Activated naive CD8-positive, alpha-beta T cell treated with anti-CD3 and anti-CD28 coated beads for 36 hours (primary cell): ENCODE measurements around the gene CEMIP2. TPM values are rescaled to one million over a fixed set of nuclear protein-coding genes. Genes with fewer than 3 reads are reported as not detected.

ENCODE experiments used
- DNase-seq: peaks from one replicate; pipeline ENCODE4 v3.0.0; 2021
- H3K27ac Mint-ChIP-seq: one replicate; pipeline ENCODE4 v1.8.0; 2022; ENCODE audit warnings: mild to moderate bottlenecking, moderate library complexity, mixed read lengths
- H3K27me3 Mint-ChIP-seq: one replicate; pipeline ENCODE4 v1.8.0; 2022; ENCODE audit warnings: mild to moderate bottlenecking, mixed read lengths
- H3K36me3 Mint-ChIP-seq: one replicate; pipeline ENCODE4 v1.8.0; 2021; ENCODE audit warnings: mild to moderate bottlenecking, mixed read lengths
- H3K4me1 Mint-ChIP-seq: one replicate; pipeline ENCODE4 v1.8.0; 2021; ENCODE audit warnings: mixed read lengths
- H3K4me3 Mint-ChIP-seq: one replicate; pipeline ENCODE4 v1.8.0; 2022; ENCODE audit warnings: mild to moderate bottlenecking, moderate library complexity, mixed read lengths
- H3K9me3 Mint-ChIP-seq: one replicate; pipeline ENCODE4 v1.8.0; 2022; ENCODE audit warnings: mixed read lengths
- total RNA-seq, 2 experiments: library from RNA; stranded (reverse); gene quantifications; one replicate each; pipeline ENCODE4 v1.2.3, GENCODE V29; 2021

The CEMIP2 gene
- total RNA-seq, 2 experiments from 2014 or later, result 69.0 to 71.2 TPM

DNA sequence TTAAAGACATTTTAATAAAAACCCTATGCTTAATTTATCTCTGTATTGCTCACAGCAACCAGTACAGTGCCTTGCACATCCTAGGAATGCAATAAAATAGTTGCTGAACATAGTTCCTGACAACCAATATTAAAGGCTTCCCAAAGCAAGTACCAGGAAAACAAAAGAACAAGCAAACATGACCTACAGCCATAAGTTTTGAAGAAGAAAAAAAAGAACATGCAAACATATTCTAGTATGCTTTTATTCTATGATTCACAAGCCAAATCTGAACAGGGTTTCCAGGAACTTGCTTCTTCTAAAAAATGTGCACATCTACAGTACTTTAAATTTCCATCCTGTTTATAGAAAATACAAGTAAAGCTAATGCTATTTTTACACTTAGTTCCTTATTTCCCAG lies 4.5 kb downstream of the CEMIP2 start:
- Mint-ChIP-seq H3K4me1 (peaks cover 63% of the 10 kb centered on the region), H3K9me3 (no peaks in the 10 kb centered on the region), H3K4me3 (peak overlapping the region; percentile 98), H3K27ac (peak overlapping the region; percentile 99), H3K27me3 (no peaks in the 10 kb centered on the region), H3K36me3 (peaks cover 45% of the 10 kb centered on the region)
- DNase-seq, result no peak

DNA sequence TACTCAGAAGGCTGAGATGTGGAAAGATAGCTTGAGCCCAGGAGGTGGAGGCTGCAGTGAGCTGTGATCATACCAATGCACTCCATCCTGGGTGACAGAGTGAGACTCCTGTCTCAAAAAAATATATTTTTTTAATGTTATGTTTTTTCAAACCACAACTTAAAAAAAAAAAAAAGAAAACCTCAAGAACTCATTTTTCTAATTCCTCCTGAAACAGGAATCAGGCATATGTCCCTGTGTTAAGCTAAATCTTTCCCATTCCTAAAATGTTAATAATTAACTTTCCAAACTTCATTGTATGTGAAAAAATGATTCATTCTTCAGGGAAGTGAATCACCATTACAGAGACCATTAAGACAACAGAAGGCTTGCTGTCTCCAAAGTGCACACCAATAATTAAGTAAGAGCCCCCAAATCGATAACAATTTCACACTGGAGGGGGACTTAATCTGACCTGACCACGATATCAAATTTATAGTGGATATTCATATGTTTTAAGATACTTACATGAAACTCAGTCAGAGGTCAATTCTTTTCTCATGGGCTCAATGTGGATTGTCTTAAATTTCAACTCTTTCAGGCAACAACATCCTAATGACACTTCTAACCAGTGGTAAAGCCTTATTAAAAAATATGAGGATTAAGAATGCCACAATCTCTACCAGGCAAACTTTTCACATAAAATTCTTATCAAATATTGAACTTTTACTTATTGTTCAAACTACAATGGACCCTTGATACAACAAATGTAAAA lies 5.2 kb downstream of the CEMIP2 start:
- H3K27ac Mint-ChIP-seq, result peak overlapping the region; percentile 99
- H3K4me3 Mint-ChIP-seq, result peak overlapping the region; percentile 98
- H3K27me3 Mint-ChIP-seq, result no peaks in the 10 kb centered on the region
- H3K9me3 Mint-ChIP-seq, result no peaks in the 10 kb centered on the region
- peaks cover 49% of the 10 kb centered on the region for H3K36me3 Mint-ChIP-seq
- DNase-seq, result no peak
- peaks cover 70% of the 10 kb centered on the region for H3K4me1 Mint-ChIP-seq

DNA sequence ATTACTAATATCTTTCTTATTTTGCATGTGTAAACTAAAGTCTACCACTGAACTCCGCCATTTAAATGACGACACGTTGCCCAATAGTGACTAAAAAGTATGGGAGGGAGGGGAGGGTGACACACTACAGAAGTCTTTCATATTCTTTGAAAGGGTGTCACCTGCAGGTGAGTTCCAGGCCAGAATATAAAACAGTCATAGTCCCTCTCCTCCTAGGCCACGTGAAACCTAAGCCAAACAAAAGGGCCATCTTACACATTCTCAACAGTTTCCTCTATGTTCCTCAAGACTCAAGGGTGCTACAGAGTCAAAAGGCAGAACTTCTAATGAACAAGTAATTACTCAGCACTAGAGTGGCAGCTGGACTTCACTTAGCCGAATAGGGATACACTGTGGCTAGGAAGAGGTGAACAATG lies 6.4 kb downstream of the CEMIP2 start:
- peak overlapping the region; percentile 77 for H3K27ac Mint-ChIP-seq
- H3K36me3 Mint-ChIP-seq, result peaks cover 42% of the 10 kb centered on the region
- H3K9me3 Mint-ChIP-seq, result no peaks in the 10 kb centered on the region
- H3K4me1 Mint-ChIP-seq, result peaks cover 78% of the 10 kb centered on the region
- no peak overlapping the region for H3K4me3 Mint-ChIP-seq
- H3K27me3 Mint-ChIP-seq, result no peaks in the 10 kb centered on the region
- DNase-seq, result no peak

DNA sequence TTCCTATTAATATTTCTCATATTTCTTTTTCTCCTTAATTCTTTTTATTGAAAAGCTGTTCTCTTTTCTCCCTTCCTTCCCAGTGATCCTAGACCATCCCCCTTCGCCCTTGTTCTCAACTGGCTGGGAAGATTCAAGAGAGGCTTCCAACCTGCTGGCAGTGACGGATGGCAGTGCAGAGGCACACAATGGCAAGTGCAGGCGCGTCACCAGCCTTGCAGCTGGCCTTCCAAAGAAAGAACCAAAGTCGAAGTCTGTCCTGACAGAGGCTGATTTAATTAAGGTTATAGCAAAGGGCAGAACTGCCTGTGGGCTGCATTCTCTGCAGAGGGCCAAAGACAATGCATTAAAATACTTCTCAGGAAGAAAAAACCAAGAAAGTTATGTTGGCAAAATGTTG lies 7.4 kb downstream of the CEMIP2 start:
- peaks cover 34% of the 10 kb centered on the region for H3K36me3 Mint-ChIP-seq
- no peak overlapping the region for H3K27ac Mint-ChIP-seq
- H3K9me3 Mint-ChIP-seq, result no peaks in the 10 kb centered on the region
- peaks cover 81% of the 10 kb centered on the region for H3K4me1 Mint-ChIP-seq
- H3K27me3 Mint-ChIP-seq, result no peaks in the 10 kb centered on the region
- no peak overlapping the region for H3K4me3 Mint-ChIP-seq
- no peak for DNase-seq

DNA sequence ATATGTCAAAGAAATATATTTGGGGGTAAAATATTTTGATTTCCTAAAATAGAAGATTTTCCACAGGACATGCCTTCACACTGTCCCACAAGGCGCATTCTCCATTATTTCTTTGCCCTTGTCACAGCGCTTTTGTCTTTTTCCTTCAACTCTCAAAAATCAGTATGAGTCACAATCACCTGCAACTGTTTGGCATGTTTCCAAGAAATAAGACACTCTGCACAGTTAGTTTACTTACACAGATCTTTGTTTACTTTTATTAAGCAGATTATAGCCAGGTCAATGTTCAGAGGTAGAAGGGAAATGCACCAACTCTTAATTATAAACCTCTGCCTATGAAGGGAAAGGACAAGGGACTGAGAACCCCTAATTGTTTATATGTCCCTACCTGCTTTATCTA lies 9.5 kb downstream of the CEMIP2 start:
- no peak for DNase-seq
- no peaks in the 10 kb centered on the region for H3K9me3 Mint-ChIP-seq
- peaks cover 33% of the 10 kb centered on the region for H3K36me3 Mint-ChIP-seq
- H3K4me3 Mint-ChIP-seq, result no peak overlapping the region
- no peaks in the 10 kb centered on the region for H3K27me3 Mint-ChIP-seq
- H3K4me1 Mint-ChIP-seq, result peaks cover 73% of the 10 kb centered on the region
- H3K27ac Mint-ChIP-seq, result no peak overlapping the region

DNA sequence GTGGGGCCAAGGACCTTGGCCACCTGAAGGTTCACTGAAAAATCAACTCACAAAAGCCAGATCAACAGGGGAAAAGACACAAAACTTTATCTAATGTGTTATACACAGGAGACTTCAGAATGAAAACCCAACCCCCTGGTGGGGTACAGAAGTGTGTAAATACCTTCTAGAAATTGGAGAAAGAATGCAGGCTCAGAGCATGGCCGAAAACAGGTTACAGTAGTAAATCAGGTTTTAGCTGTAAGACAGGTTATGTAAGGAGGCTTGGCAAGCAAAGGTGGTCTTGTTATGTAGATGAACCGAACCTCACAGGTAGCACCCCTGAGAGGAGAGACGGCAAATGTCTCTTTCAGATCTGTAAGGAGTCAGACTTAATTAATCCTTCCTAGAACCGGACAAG lies 10.0 kb downstream of the CEMIP2 start:
- no peaks in the 10 kb centered on the region for H3K9me3 Mint-ChIP-seq
- peaks cover 32% of the 10 kb centered on the region for H3K36me3 Mint-ChIP-seq
- no peak overlapping the region for H3K27ac Mint-ChIP-seq
- no peak for DNase-seq
- peaks cover 70% of the 10 kb centered on the region for H3K4me1 Mint-ChIP-seq
- H3K4me3 Mint-ChIP-seq, result no peak overlapping the region
- no peaks in the 10 kb centered on the region for H3K27me3 Mint-ChIP-seq

DNA sequence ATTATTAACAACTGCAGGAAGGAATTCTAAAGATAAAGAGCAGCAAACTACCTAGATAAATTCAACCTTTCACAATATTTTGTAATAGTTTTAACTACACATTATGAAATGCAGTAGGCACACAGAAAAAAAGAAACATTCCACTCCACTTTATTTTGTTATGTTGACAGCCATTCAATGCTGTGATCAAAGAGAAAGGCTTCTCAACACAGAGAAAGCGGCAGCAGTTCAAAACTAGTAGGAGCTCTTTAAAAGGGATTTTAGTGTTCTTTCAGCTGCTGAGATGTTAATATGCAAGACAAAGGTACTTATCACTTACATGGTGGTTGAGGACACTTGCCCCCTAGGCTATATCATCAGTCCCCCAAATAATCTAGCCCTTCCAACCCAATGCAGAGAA lies 11.6 kb downstream of the CEMIP2 start:
- peaks cover 69% of the 10 kb centered on the region for H3K4me1 Mint-ChIP-seq
- no peak for DNase-seq
- no peak overlapping the region for H3K27ac Mint-ChIP-seq
- H3K27me3 Mint-ChIP-seq, result no peaks in the 10 kb centered on the region
- no peaks in the 10 kb centered on the region for H3K9me3 Mint-ChIP-seq
- H3K36me3 Mint-ChIP-seq, result peaks cover 29% of the 10 kb centered on the region
- H3K4me3 Mint-ChIP-seq, result no peak overlapping the region

DNA sequence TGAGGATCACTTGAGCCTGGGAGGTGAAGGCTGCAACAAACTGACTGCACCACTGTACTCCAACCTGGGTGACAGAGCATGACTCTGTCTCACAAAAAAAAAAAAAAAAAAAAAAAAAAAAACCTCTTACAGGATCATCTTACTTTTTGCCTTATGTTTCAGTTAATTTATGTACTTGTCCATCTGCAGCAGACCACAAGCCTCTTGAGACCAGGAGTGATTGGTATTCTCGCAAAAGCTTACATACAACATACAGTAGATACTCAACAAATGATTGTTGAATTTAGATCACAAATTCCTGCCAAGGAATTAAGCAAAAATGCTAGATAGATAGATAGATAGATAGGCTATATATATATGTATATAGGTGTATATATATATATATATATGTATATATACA lies 12.4 kb downstream of the CEMIP2 start:
- DNase-seq, result no peak
- no peak overlapping the region for H3K4me3 Mint-ChIP-seq
- H3K9me3 Mint-ChIP-seq, result no peaks in the 10 kb centered on the region
- peaks cover 28% of the 10 kb centered on the region for H3K36me3 Mint-ChIP-seq
- H3K4me1 Mint-ChIP-seq, result peaks cover 66% of the 10 kb centered on the region
- H3K27ac Mint-ChIP-seq, result no peak overlapping the region
- no peaks in the 10 kb centered on the region for H3K27me3 Mint-ChIP-seq

DNA sequence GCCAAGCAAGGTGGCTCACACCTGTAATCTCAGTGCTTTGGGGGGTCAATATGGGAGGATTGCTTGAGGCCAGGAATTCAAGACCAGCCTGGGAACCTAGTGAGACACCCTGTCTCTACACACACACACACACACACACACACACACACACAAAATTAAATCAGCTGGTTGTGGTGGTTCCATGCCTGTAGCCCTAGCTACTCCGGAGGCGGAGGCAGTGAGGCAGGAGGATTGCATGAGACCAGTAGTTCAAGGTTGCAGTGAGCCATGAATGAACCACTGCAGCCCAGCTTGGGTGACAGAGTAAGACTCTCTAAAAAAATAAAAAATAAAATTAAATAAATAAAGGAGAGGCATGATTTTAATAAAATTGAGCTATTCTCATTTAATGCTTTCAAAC lies 13.1 kb downstream of the CEMIP2 start:
- H3K4me3 Mint-ChIP-seq, result no peak overlapping the region
- H3K36me3 Mint-ChIP-seq, result peaks cover 27% of the 10 kb centered on the region
- no peak overlapping the region for H3K27ac Mint-ChIP-seq
- H3K27me3 Mint-ChIP-seq, result no peaks in the 10 kb centered on the region
- H3K9me3 Mint-ChIP-seq, result no peaks in the 10 kb centered on the region
- no peak for DNase-seq
- peaks cover 61% of the 10 kb centered on the region for H3K4me1 Mint-ChIP-seq

DNA sequence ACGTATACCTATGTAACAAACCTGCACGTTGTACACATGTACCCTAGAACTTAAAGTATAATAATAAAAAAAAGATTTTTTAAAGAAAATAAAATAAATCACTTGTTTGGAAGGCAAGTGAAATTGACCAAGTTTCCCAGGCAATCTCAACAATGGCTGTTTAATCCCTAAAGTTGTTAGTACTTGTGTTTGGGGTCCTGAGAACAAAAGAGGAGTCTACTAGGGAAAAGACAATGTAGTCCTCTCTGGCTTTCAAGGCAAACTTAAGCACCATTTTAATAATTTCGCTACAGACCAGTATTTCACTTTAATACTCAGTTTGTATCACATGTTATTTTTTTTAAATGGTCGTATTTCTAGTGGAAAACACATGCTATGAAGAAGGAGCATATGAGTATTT lies 14.2 kb downstream of the CEMIP2 start:
- Mint-ChIP-seq H3K27ac (no peak overlapping the region), H3K4me1 (peaks cover 55% of the 10 kb centered on the region), H3K4me3 (no peak overlapping the region), H3K27me3 (no peaks in the 10 kb centered on the region), H3K9me3 (no peaks in the 10 kb centered on the region), H3K36me3 (peaks cover 34% of the 10 kb centered on the region)
- DNase-seq, result no peak

DNA sequence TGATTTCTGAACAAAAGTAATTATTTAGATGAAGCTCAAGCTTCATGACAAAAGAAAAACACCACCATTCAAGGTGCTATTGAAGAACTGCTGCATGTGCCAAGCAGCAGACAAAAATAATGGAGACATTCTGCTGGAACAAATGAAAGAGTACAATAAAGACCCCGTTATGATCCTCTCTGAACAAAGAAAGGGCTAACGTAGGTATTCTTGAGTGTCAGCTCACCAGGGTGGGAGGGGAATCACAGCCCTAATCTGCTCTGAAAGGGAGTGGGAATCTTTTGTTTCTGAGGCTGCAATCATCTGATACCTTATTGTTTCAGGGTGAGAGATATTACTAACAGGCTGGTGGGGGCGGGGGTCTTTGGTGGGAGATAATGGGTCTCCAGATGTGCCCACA lies 15.4 kb downstream of the CEMIP2 start:
- Mint-ChIP-seq H3K4me3 (no peak overlapping the region), H3K27me3 (no peaks in the 10 kb centered on the region), H3K9me3 (no peaks in the 10 kb centered on the region), H3K4me1 (peaks cover 50% of the 10 kb centered on the region), H3K27ac (no peak overlapping the region), H3K36me3 (peaks cover 37% of the 10 kb centered on the region)
- no peak for DNase-seq

DNA sequence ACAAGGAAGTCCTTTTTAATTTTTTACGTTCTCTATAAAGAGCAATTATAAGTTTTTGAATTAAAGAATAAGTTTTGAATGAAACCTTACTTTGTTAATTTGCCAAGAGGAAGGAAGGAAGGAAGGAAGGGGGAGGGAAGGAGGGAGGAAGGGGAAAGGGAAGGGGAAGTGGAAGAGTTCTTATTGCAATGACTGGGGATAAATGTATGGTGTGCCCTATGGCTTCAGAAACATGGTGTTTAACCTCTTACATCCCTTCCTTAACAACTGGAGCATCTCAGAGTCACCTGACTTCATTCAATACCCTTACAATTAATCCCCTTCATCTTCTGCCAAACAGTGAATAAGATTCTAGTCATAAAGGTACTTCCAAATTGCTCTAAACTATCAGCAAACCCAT lies 16.0 kb downstream of the CEMIP2 start:
- Mint-ChIP-seq H3K4me3 (no peak overlapping the region), H3K36me3 (peaks cover 40% of the 10 kb centered on the region), H3K27ac (no peak overlapping the region), H3K9me3 (no peaks in the 10 kb centered on the region), H3K27me3 (no peaks in the 10 kb centered on the region), H3K4me1 (peaks cover 49% of the 10 kb centered on the region)
- DNase-seq, result no peak

DNA sequence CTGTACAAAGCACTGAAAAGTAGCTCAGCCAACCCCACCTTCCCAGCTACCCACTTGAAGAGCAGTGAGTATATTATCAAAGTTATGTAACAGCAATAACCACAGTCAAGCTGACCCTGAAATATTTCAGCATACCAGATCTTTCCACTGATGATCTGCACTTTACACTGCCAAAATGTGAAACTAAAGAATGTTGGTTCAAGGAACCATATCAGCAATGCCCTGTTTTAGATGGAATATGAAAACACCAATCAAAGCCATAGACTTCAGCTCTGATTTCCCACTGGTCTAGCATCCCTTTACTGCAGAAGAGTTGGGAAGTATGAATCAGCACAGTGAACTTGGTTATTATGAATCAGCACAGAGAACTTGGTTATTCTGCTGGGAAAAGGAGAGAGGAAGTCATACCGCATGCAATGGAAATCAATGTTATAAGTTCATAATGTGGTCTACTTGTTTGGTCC lies 20.0 kb downstream of the CEMIP2 start:
- Mint-ChIP-seq H3K9me3 (no peaks in the 10 kb centered on the region), H3K4me1 (peaks cover 38% of the 10 kb centered on the region), H3K4me3 (no peak overlapping the region), H3K27ac (peak overlapping the region; percentile 60), H3K27me3 (no peaks in the 10 kb centered on the region), H3K36me3 (peaks cover 50% of the 10 kb centered on the region)
- no peak for DNase-seq

DNA sequence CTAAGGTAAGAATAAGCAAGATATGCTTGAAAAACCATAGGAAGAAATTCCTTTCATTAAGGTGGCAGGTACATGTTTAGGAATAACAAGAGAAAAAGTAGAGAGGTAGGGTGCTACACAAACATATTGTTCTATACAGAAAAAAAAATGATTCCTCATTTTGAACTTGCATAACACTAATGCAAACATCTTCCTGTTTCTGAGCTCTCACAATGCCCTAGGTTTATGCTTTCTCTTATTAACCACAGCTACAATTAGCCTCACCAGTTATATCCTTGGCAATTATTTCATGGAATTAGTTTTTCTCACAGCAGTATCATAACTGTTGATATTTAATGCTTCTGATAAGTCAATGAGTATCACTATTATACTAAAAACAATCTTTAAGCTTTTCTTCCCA lies 20.7 kb downstream of the CEMIP2 start:
- no peak for DNase-seq
- Mint-ChIP-seq H3K9me3 (no peaks in the 10 kb centered on the region), H3K27me3 (no peaks in the 10 kb centered on the region), H3K4me3 (no peak overlapping the region), H3K27ac (no peak overlapping the region), H3K4me1 (peaks cover 31% of the 10 kb centered on the region), H3K36me3 (peaks cover 46% of the 10 kb centered on the region)

DNA sequence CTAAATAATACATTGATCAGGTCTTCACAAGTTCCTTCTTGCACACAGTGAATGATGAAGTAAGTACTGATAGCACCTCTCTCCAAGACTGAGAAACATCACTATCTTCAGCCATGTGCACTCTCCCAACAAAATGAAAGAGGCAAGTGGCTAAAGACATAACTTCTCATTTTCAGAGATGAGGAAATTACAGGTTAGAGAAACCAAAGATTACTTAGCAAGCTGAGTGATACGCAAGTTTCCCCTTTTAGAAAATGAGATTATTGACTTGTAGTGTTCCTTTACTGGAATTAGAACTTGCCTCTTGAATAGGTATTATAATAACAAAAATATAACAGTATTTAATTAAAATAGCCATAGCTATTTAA lies 21.6 kb downstream of the CEMIP2 start:
- Mint-ChIP-seq H3K4me1 (peaks cover 29% of the 10 kb centered on the region), H3K9me3 (no peaks in the 10 kb centered on the region), H3K27me3 (no peaks in the 10 kb centered on the region), H3K4me3 (no peak overlapping the region), H3K27ac (no peak overlapping the region), H3K36me3 (peaks cover 48% of the 10 kb centered on the region)
- no peak for DNase-seq

DNA sequence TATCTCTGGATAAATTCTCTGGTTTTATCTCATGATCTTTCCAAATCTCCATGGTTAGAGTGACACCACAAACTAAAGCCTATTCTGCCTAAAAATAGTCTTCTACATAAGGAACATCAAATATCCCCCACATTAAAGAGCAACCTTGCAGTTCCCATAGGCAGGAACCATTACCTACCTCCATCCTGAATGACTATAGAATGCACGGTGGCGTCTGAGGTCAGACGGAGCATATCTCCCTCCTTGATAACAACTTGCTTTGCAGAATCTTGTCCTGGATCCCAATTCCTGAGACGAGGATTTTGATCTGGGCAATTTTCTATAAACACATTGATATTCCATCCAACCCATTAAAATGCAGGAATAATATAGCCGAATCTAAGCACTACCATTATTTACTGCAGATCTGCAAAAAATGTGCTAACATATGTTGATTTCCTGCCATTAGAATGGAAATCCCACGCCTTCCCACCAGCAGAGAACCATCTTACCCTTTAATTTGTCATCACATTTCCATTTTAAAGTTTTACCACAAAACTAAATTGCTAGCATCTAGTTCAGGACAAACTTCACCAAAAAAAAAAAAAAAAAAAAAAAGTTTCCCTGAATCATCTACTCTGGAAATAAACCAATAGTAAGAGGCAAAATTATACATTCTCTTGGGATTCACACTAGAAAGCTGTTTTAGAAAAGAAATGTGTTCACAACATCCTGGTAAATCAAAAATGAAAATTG lies 22.1 kb downstream of the CEMIP2 start:
- H3K27ac Mint-ChIP-seq, result no peak overlapping the region

More for the DNA sequence above, 22.1 kb downstream of the CEMIP2 start:
- Mint-ChIP-seq H3K36me3 (peaks cover 46% of the 10 kb centered on the region), H3K27me3 (no peaks in the 10 kb centered on the region), H3K4me3 (no peak overlapping the region), H3K9me3 (no peaks in the 10 kb centered on the region), H3K4me1 (peaks cover 28% of the 10 kb centered on the region)
- no peak for DNase-seq
